HAP-1 (cell line): Measurements from ENCODE around the gene BCR.

Experiments
- DNase-seq, 2 experiments: peaks; one replicate each; pipeline ENCODE4 v3.0.0-alpha.2; 2016 to 2020; ENCODE audit warnings: low spot score in 2 of 2
- H3K27me3 ChIP-seq: fragments of 250-450 bp; sonication (Bioruptor Pico); 2 replicates; pipeline ENCODE4 v1.5.1; 2020; ENCODE audit warnings: low read depth, mild to moderate bottlenecking, moderate library complexity
- H3K36me3 ChIP-seq: fragments of 250-450 bp; sonication (Bioruptor Pico); replicated peaks from 2 replicates; pipeline ENCODE4 v1.5.1; 2020; ENCODE audit warnings: mild to moderate bottlenecking
- H3K4me1 ChIP-seq: fragments of 250-450 bp; sonication (Bioruptor Pico); 2 replicates; pipeline ENCODE4 v1.5.1; 2020; ENCODE audit warnings: mild to moderate bottlenecking
- H3K4me3 ChIP-seq: fragments of 250-450 bp; sonication (Bioruptor Pico); 2 replicates; pipeline ENCODE4 v1.5.1; 2020; ENCODE audit warnings: mild to moderate bottlenecking, moderate library complexity
- H3K9me3 ChIP-seq: fragments of 250-450 bp; sonication (Bioruptor Pico); 2 replicates; pipeline ENCODE4 v1.5.1; 2020; ENCODE audit warnings: mild to moderate bottlenecking, moderate library complexity
- in situ Hi-C: fragments of 300-500 bp; cut with MboI; formaldehyde crosslinking; loops from 3 replicates; pipeline ENCODE4 v1.14.3; 2020; ENCODE audit warnings: low sequenced_read_pairs, inconsistent platforms, mixed read lengths

The BCR gene

DNA sequence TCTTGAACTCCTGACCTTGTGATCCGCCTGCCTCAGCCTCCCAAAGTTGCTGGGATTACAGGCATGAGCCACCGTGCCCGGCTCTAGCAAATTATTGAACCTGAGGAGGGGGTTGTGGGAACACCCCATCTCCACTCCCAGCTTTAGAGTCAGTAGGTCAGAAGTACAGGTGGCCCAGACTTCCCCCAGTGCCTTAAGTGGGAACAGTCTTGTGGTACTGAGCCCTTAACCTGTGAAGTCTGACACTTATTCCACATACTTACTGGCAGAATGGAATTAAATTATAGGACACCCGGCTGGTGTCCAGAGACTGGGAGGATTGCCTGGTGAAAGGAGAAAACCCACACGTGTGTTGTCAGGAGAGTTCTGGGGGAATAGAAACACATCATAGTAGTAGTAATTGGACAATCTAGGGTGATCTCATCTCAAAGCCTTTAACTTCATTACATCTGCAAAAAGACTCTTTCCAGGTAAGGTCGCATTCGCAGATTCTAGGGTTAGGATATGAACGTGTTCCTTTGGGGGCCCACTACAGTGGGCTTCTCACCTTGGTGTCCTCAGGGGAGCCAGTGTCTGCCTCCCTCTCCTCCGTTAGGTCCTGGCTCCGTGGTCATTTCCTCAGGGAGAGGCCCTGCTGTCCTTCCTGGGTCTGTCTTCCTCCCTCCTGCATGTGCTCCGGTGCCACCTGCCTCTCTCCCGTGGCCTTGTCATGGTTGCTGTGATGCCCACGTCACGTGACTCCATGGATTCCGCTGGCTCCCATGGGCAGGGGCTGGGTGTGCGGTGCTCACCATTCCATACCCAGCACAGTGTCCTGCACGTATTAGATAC is 63.8 kb downstream of the BCR start:
- H3K4me3 ChIP-seq = no peak overlapping the region
- H3K4me1 ChIP-seq = peaks cover 17% of the 10 kb centered on the region
- H3K9me3 ChIP-seq = no peaks in the 10 kb centered on the region
- in situ Hi-C loops = no loop called here
- H3K36me3 ChIP-seq = no peaks in the 10 kb centered on the region
- no peak for DNase-seq
- H3K27me3 ChIP-seq = no peaks in the 10 kb centered on the region

DNA sequence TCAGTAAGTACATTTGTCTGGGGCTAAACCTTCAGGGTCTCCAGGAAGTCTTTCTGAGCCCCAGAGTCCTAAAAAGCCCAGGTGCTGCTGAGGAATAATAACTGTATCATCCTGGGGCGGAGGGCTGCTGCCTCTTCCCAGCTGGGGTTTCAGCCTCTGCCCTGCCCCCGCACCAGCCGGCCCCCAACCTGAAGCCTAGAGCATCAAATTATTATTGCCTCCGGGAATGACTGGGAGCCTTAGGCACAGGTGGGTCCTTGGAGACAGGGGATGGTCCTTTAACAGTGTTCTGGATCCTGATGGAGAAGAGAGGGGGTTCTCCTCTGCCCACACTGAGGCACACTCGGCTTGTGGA is 64.4 kb downstream of the BCR start:
- in situ Hi-C loops = no loop called here
- Histone ChIP-seq H3K4me3 (no peak overlapping the region), H3K4me1 (peaks cover 17% of the 10 kb centered on the region), H3K36me3 (no peaks in the 10 kb centered on the region), H3K9me3 (no peaks in the 10 kb centered on the region), H3K27me3 (no peaks in the 10 kb centered on the region)
- no peak for DNase-seq

DNA sequence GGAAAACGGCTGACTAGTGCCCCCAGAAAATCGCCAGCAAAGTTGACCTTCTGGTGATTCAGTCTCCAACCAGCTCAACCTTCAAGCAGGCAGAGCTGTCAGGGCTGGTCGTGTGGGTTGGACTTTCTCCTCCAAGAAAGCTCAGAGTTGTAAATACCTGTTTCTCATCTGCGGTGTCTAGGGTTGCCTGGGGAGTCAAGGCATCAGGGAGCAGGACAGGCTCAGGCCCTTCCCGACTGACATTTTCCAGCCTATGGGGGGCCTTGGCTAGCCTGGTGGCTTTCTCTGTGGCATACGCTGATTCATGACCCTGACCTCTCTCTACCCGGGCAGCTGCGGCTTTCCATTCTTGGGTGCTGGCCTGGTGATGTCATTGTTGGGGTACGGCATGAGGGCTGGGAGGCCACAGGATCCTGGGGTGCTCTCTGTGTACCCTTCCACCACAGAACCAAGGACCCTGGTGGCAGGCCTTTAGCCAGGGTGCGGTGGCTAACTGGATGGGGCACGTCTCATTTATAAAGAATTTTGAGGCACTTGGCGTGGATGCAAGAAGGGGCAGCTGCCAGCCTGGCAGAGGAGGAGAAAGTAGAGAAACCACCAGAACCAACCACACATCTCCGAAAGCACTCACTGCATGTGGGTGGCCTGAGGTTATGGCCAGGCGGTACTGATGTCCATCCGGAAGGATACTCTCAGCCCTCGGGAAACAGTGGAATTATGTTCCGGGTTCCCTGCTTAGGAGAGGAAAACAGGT is 64.9 kb downstream of the BCR start:
- no peak for DNase-seq
- in situ Hi-C loops = no loop called here

DNA sequence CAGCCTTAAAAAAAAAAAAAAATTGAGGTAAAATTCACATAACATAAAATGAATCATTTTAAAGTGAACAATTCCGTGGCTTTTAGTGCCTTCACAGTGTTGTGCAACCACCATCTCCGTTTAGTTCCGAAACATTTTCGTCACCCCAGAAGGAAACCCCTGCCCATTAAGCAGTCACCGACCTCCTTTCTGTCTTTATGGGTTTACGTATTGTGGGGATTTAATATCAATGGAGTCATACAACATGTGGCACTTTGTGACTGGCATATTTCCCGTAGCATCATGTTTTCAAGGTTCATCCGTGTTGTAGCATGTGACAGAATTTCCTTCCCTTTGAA is 65.5 kb downstream of the BCR start:
- Histone ChIP-seq H3K4me3 (no peak overlapping the region), H3K4me1 (peaks cover 17% of the 10 kb centered on the region), H3K36me3 (no peaks in the 10 kb centered on the region), H3K27me3 (no peaks in the 10 kb centered on the region), H3K9me3 (no peaks in the 10 kb centered on the region)
- in situ Hi-C loops = no loop called here
- no peak for DNase-seq

More for the DNA sequence above, 64.9 kb downstream of the BCR start:
- no peak overlapping the region for H3K4me3 ChIP-seq
- no peaks in the 10 kb centered on the region for H3K9me3 ChIP-seq
- no peaks in the 10 kb centered on the region for H3K36me3 ChIP-seq
- H3K27me3 ChIP-seq = no peaks in the 10 kb centered on the region
- peaks cover 17% of the 10 kb centered on the region for H3K4me1 ChIP-seq

DNA sequence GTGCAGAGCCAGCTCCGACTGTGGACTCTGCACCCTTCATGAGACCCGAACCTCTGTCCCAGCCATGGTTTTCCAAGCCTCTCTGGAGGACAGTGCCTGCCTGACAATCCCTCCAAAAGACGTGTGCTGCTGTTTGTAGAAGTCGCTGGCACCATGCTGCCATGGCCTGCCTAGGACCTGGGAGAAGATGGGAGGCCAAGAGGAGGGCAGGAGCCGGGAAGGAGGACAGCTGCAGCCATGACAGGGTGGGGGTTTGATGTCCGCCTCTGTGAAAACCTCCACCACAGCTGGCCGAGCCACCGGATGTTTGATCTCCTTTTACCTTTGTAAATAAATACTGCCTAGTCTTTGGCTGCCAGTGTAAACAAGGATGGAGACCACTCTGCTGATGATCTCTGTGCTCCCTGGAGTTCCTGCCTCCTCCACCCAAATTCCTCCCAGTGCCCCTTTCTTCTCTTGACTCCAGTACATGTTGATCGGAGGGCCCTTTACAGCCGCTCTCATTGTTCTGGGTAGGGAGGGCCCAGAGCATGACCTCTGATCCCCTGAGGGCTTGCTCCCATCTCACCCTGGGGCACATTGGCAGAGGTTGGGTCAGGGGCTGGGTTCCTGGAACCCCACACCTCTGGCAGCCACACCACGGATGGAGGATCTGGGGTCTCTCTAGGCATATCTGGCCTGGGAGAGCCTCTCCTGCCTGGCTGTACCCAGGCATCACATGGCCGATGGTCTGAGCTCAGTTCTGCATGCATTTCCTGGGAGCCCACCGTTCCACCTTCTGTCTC is 66.9 kb downstream of the BCR start:
- Histone ChIP-seq H3K4me1 (peaks cover 13% of the 10 kb centered on the region), H3K36me3 (no peaks in the 10 kb centered on the region)

DNA sequence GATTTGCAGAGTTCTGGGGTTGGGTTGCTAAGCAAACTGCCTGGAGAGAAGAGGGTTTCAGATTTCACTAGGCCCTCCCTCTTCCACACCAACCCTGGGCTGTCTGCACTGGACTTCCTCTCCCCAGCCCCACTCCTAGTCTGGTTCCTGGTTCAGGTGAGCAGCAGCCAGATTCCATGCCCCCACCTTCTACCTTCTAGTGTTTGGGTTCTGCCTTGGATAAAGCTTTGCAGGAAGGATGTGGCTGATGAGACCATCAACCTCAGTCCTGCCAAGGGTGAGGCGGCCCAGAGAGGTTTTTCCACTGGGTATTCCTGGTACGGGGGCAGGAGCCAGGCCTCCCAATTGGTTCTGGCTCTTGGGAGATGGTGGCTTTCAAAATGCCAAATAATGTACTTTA is 68.3 kb downstream of the BCR start:
- in situ Hi-C loops = no loop called here
- no peak for DNase-seq
- Histone ChIP-seq H3K4me1 (no peaks in the 10 kb centered on the region), H3K4me3 (no peak overlapping the region), H3K27me3 (no peaks in the 10 kb centered on the region), H3K36me3 (no peaks in the 10 kb centered on the region), H3K9me3 (no peaks in the 10 kb centered on the region)

More for the DNA sequence above, 66.9 kb downstream of the BCR start:
- Histone ChIP-seq H3K27me3 (no peaks in the 10 kb centered on the region), H3K9me3 (no peaks in the 10 kb centered on the region), H3K4me3 (no peak overlapping the region)
- no peak for DNase-seq
- in situ Hi-C loops = no loop called here

DNA sequence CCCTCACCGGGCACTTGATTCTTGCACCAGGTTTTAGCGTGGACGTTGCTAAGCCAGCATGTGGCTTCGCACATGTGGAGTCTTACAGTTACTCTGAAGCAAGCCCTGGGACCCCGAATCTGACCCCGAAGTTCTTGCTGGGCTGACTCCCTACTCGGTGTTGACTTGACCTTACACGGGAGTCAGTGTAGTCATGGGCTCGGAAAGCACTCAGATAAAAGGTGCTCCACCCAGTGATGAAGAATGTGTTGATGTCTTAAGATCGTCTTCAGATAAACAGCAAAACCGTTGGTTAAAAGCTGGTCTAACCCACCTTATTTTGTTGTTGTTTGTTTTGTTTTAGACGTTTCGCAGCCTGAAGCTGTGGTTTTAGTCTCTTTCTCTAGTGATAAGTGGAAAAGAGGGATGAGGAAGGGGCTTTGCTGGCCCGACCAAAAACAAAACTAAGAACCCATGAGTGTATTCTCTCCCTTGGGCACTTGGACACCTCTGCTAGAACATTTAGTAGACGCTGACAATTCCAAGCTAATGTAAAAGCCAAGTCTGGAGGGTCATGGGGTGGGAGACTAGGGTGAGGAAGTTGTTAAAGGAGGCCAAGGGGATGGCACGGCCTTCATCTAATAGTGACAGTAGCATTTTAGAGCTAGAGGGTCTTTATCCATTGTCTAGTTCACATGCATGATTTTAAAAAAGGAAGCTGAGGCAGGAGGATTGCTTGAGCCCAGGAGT is 69.9 kb downstream of the BCR start:
- no peaks in the 10 kb centered on the region for H3K36me3 ChIP-seq
- no peaks in the 10 kb centered on the region for H3K4me1 ChIP-seq
- DNase-seq = no peak
- no peaks in the 10 kb centered on the region for H3K27me3 ChIP-seq
- H3K9me3 ChIP-seq = no peaks in the 10 kb centered on the region
- H3K4me3 ChIP-seq = no peak overlapping the region
- in situ Hi-C loops = no loop called here

DNA sequence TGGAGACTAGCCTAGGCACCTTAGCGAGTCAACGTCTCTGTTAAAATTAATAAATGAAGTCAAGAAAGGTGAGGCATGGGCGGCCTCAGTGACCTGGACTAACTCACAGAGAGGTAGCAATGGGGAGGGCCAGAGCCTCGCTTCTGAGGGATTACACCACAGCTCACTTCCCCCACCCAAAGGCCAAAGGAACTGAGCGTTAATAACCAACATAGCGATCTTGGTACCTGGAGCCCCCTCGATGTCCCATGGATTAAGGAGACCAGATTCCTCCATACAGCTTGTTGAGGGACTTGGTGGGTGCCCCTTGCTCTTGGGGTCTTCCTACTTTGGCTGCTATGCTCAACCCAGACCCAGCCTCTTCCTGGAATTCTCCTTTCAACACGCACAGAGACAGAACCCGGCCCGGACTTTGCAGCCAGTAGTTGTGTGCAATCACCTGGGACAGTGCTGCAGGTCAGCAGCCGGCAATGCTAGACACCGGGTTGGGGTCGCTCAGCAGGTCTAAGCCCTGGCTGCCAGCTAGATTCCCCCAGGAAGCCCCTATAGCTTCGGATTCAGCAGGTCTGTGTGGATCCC is 70.6 kb downstream of the BCR start:
- Histone ChIP-seq H3K4me3 (no peak overlapping the region), H3K9me3 (no peaks in the 10 kb centered on the region), H3K4me1 (no peaks in the 10 kb centered on the region), H3K27me3 (no peaks in the 10 kb centered on the region), H3K36me3 (no peaks in the 10 kb centered on the region)
- DNase-seq = no peak
- in situ Hi-C loops = no loop called here

DNA sequence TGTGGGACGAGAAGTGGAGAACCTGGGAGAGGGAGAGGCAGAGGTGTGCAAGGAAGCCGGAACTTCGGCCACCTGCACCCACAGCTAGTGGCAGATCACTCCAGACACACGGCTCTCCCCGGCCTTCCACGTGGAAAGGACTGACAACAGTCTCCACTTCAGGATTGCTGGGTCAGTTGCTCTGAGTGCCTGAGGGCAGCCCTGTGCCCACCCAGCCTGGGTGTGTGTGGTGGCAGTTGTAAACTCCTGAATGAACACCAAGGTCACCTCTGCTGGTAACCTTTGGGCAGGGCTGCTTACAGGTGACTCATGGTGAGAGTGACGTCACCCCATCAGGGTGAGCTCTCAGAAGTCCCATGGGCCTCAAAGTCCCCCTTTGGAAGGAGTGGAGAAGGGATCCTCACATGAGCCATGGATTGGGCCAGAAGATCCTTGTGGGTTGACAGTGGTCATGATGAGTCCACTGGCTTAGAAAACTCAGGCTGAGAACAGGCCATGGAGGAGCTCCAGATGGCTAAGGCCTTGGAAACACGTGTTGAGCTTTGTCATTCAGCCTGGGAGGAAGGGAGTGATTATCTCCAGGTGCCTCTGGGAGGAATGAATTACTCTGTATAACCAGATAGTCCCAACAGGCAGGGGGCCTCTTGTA is 71.3 kb downstream of the BCR start:
- Histone ChIP-seq H3K4me3 (no peak overlapping the region), H3K4me1 (no peaks in the 10 kb centered on the region), H3K36me3 (no peaks in the 10 kb centered on the region), H3K27me3 (no peaks in the 10 kb centered on the region), H3K9me3 (no peaks in the 10 kb centered on the region)
- in situ Hi-C loops = no loop called here
- DNase-seq = no peak

DNA sequence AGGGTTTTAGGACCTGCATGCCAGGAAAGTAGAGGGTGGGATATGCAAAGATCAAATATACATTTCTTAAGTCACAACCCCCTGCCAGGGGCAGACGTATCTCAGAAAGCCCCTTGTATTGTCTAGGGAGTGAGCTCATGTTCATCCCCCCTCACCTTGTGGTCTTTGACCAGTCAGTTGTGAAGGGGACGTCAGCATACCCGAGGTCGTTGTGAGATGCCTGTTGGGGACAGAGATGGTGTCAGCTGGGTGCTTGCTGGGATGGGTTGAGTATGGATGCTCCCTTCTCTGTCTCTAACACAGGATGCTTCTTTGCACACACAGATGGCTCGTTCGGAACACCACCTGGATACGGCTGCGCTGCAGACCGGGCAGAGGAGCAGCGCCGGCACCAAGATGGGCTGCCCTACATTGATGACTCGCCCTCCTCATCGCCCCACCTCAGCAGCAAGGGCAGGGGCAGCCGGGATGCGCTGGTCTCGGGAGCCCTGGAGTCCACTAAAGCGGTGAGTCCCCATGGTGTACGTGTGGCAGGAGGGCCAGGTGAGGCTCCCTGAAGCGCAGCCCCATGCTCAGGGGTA is 73.3 kb downstream of the BCR start:
- Histone ChIP-seq H3K27me3 (no peaks in the 10 kb centered on the region), H3K4me3 (no peak overlapping the region), H3K9me3 (no peaks in the 10 kb centered on the region), H3K4me1 (no peaks in the 10 kb centered on the region), H3K36me3 (no peaks in the 10 kb centered on the region)
- DNase-seq = no peak
- in situ Hi-C loops = no loop called here

DNA sequence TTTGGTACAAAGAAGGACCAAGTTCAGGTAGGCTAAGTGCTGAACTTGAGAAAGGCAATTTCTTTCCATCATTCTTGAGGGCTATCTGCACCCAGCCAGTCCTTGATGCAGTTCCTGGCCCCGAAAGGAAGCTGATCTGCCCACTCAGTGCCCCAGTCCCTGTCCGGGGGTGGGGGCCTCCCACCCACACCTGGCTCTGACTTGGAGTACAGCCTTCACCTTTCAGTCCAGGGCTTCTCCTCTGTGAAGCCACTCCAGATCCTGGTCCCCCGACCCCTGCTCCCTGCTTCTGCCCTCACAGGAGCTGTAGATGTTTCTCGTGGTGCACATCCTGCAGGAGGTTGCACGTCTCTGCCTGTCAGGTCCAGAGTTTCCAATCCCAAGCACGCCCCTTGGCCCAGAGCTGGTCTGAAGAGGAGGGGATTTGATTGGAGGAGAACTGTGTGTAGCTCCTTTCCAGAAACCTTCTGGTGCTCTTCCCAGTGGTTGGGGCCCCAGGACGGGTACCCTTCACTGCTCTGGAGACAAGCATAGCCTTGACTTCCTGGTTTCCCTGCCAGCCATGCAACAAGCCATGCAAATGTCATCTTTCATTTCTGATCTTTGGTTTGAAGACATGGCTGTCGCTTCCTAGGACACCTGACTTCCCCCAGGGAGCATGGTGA is 75.3 kb downstream of the BCR start:
- in situ Hi-C loops = no loop called here
- Histone ChIP-seq H3K4me3 (no peak overlapping the region), H3K4me1 (no peaks in the 10 kb centered on the region), H3K27me3 (no peaks in the 10 kb centered on the region), H3K9me3 (no peaks in the 10 kb centered on the region), H3K36me3 (no peaks in the 10 kb centered on the region)
- DNase-seq = no peak

DNA sequence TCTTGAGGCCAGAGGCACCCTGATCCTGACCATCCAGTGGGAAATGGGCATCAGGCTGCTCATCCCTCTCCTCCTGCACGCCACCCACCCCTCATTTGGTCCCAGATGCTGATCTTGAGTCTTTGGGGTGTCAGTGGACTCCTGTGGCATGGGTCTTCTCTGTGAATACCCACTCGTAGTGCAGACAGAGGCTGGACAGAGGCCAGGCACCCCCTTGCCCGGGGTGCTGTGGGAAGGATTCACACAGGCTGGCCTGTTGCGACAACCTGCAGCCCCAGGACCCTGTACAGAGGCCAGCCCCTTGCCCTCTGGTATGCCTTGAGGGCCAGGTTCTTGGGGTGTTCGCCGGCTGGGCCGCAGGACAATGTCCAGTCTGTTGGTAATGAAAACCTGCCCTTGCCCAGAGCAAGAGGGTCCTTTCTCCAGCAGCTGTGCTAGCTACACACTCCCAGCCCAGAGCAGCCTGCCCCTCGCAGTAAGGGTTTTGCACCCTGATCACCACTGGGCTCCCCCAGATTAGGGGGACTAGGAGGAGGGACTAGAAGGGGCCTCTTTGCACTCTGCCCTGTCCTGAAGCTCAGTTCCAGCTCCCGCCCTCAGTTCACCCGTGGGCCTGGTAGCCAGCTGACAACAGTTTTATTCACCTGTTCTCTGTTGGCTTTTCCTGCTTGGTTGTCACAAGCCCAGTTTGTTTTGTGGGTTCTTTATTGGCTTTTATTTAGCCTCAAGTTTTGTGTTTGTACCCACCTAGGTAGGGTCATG is 76.0 kb downstream of the BCR start:
- no peak overlapping the region for H3K4me3 ChIP-seq
- H3K27me3 ChIP-seq = no peaks in the 10 kb centered on the region
- DNase-seq = no peak
- H3K4me1 ChIP-seq = no peaks in the 10 kb centered on the region
- in situ Hi-C loops = no loop called here
- no peaks in the 10 kb centered on the region for H3K36me3 ChIP-seq
- H3K9me3 ChIP-seq = no peaks in the 10 kb centered on the region
